Gastrocnemius medialis (tissue), 4 donors: ENCODE data around the gene ZFP92.

Experiments used
- POLR2A ChIP-seq, 2 donors: fragments of 450-650 bp; IDR thresholded peaks; one replicate each; pipeline ENCODE4 v1.6.1; 2017; ENCODE audit warnings: antibody characterized with exemption in 2 of 2, mild to moderate bottlenecking in 2 of 2, moderate library complexity in 2 of 2
- TF ChIP-seq, protein P1 (sequence below), 5 experiments: fragments of 450-650 bp in 3 of 5; fragments of 200-600 bp in 2 of 5; sonication (generic) in 2 of 5; IDR thresholded peaks in 4 of 5; conservative IDR thresholded peaks in 1 of 5; 1 replicate in 4 of 5; 2 replicates in 1 of 5; pipeline ENCODE4 v1.5.1; 2016 to 2019; ENCODE audit warnings: antibody characterized with exemption in 5 of 5, mild to moderate bottlenecking in 3 of 5, moderate library complexity in 3 of 5

- TF ChIP-seq POLR2A (IDR thresholded peaks at IDR 0.05), result no peak
- TF ChIP-seq, protein P1, sequence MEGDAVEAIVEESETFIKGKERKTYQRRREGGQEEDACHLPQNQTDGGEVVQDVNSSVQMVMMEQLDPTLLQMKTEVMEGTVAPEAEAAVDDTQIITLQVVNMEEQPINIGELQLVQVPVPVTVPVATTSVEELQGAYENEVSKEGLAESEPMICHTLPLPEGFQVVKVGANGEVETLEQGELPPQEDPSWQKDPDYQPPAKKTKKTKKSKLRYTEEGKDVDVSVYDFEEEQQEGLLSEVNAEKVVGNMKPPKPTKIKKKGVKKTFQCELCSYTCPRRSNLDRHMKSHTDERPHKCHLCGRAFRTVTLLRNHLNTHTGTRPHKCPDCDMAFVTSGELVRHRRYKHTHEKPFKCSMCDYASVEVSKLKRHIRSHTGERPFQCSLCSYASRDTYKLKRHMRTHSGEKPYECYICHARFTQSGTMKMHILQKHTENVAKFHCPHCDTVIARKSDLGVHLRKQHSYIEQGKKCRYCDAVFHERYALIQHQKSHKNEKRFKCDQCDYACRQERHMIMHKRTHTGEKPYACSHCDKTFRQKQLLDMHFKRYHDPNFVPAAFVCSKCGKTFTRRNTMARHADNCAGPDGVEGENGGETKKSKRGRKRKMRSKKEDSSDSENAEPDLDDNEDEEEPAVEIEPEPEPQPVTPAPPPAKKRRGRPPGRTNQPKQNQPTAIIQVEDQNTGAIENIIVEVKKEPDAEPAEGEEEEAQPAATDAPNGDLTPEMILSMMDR (IDR thresholded peaks at IDR 0.05 in 4 of 5, conservative IDR thresholded peaks at IDR 0.05 in 1 of 5), result no peak
Observed at GRCh38 chrX:153409414-153410101, 1.7 kb upstream of the ZFP92 start.
